PC-9 (cell line): ENCODE measurements around the gene REV3L. TPM values are rescaled to one million over a fixed set of nuclear protein-coding genes. Genes with fewer than 3 reads are reported as not detected.

ENCODE experiments used
- BruUV-seq: library from RNA; stranded (reverse); fragments of 400-500 nt; replicated peaks from 2 replicates; lab custom pipeline; 2021; lab: Mats Ljungman, UMichigan
- CTCF ChIA-PET: fragments of 300-600 bp; sonication (Branson Sonifier 250); formaldehyde crosslinking; loops from one replicate; lab custom pipeline; 2022; ENCODE audit warnings: antibody characterized with exemption; lab: Charles Lee
- POLR2A ChIA-PET: fragments of 300-600 bp; sonication (Branson Sonifier 250); formaldehyde crosslinking; loops from one replicate; lab custom pipeline; 2022; ENCODE audit warnings: antibody characterized with exemption; ENCODE audit not compliant: unreplicated experiment; lab: Charles Lee
- DNase-seq, 2 experiments: peaks; one replicate each; pipeline versions ENCODE4 v3.0.0 to v3.0.0-alpha.2; 2015 to 2022; ENCODE audit warnings: mixed read lengths in 1 of 2
- H2AFZ ChIP-seq: fragments of 200-600 bp; sonication (generic); 2 replicates; pipeline ENCODE4 v1.8.1; 2017; ENCODE audit warnings: antibody characterized with exemption
- H3F3A ChIP-seq: fragments of 200-600 bp; sonication (generic); 2 replicates; pipeline ENCODE4 v1.8.1; 2017; ENCODE audit warnings: antibody characterized with exemption, mild to moderate bottlenecking, low read depth; ENCODE audit not compliant: insufficient read depth
- H3K27ac ChIP-seq: fragments of 200-600 bp; sonication (generic); 2 replicates; pipeline ENCODE4 v1.6.1; 2016; ENCODE audit warnings: mixed run types
- H3K27me3 ChIP-seq: fragments of 200-600 bp; sonication (generic); 2 replicates; pipeline ENCODE4 v1.6.1; 2016; ENCODE audit warnings: low read depth, mixed run types; ENCODE audit not compliant: insufficient read depth
- H3K36me3 ChIP-seq: fragments of 200-600 bp; sonication (generic); 2 replicates; pipeline ENCODE4 v1.6.1; 2016; ENCODE audit warnings: low read depth, mixed run types
- H3K4me1 ChIP-seq: fragments of 200-600 bp; sonication (generic); replicated peaks from 2 replicates; pipeline ENCODE4 v1.6.1; 2016; ENCODE audit warnings: mixed run types; ENCODE audit not compliant: insufficient read depth
- H3K4me2 ChIP-seq: fragments of 200-600 bp; sonication (generic); 2 replicates; pipeline ENCODE4 v1.6.1; 2017; ENCODE audit warnings: mixed run types
- H3K4me3 ChIP-seq: fragments of 200-600 bp; sonication (generic); 2 replicates; pipeline ENCODE4 v1.6.1; 2016; ENCODE audit warnings: mixed run types
- H3K79me2 ChIP-seq: fragments of 200-600 bp; sonication (generic); 2 replicates; pipeline ENCODE4 v1.6.1; 2017; ENCODE audit warnings: low read depth, mixed run types
- H3K9me2 ChIP-seq: fragments of 200-600 bp; sonication (generic); 2 replicates; pipeline ENCODE4 v1.8.1; 2017; ENCODE audit warnings: mild to moderate bottlenecking; ENCODE audit not compliant: insufficient read depth
- H3K9me3 ChIP-seq: fragments of 200-600 bp; sonication (generic); 2 replicates; pipeline ENCODE4 v1.8.1; 2016; ENCODE audit warnings: low read depth; ENCODE audit not compliant: insufficient read depth
- H4K20me1 ChIP-seq: fragments of 200-600 bp; sonication (generic); 2 replicates; pipeline ENCODE4 v1.8.1; 2017; ENCODE audit not compliant: insufficient read depth
- EZH2 ChIP-seq: fragments of 200-600 bp; sonication (generic); IDR thresholded peaks from 2 replicates; pipeline ENCODE4 v1.8.0; 2017; ENCODE audit warnings: antibody characterized with exemption, low read depth
- intact Hi-C: fragments of 100-400 bp; cut with micrococcal nuclease; formaldehyde crosslinking; loops from one replicate; pipeline ENCODE4 v1.10.0; 2022; ENCODE audit not compliant: unreplicated experiment
- total RNA-seq: library from RNA; stranded (reverse); gene quantifications from 2 replicates; pipeline ENCODE4 v1.2.3, GENCODE V29; 2021
- TF ChIP-seq, protein P1 (sequence below): fragments of 200-600 bp; sonication (generic); conservative IDR thresholded peaks from 2 replicates; pipeline ENCODE4 v1.6.1; 2017; ENCODE audit warnings: mixed run types, antibody characterized with exemption, mild to moderate bottlenecking, moderate library complexity

Gene REV3L
- total RNA-seq, 1 experiment from 2014 or later = 22.9 TPM

DNA sequence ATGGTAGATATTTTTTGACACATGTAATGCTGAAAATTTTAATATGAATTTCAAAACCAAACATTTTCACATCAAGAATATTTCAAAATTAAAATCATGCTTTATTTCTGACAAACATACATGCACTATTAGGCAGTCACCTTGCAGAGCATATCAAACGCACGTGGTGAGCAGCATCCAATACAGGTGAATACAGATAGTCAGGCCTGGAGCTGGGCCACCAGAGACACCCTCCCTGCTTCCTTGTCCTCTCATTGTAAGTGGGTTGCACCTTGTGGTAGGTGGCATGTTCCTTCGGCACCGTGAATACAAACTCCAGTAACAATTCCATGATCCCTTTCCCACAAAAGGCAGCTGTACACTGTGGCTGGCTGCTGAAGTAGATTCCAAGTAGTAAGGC lies 8.9 kb downstream of the REV3L start:
- peaks cover 14% of the 10 kb centered on the region; the same call in 1 of the 2 replicates for H3F3A ChIP-seq
- no peak for DNase-seq
- no peak overlapping the region for H3K4me2 ChIP-seq
- H3K9me2 ChIP-seq = no peaks in the 10 kb centered on the region
- intact Hi-C loops = no loop called here
- H3K4me3 ChIP-seq = no peak overlapping the region
- ChIA-PET CTCF (no interaction called here), POLR2A (no interaction called here)
- no peak for TF ChIP-seq EZH2
- TF ChIP-seq, protein P1, sequence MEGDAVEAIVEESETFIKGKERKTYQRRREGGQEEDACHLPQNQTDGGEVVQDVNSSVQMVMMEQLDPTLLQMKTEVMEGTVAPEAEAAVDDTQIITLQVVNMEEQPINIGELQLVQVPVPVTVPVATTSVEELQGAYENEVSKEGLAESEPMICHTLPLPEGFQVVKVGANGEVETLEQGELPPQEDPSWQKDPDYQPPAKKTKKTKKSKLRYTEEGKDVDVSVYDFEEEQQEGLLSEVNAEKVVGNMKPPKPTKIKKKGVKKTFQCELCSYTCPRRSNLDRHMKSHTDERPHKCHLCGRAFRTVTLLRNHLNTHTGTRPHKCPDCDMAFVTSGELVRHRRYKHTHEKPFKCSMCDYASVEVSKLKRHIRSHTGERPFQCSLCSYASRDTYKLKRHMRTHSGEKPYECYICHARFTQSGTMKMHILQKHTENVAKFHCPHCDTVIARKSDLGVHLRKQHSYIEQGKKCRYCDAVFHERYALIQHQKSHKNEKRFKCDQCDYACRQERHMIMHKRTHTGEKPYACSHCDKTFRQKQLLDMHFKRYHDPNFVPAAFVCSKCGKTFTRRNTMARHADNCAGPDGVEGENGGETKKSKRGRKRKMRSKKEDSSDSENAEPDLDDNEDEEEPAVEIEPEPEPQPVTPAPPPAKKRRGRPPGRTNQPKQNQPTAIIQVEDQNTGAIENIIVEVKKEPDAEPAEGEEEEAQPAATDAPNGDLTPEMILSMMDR = no peak
- no peaks in the 10 kb centered on the region for H3K36me3 ChIP-seq
- no peaks in the 10 kb centered on the region for H3K27me3 ChIP-seq
- no peaks in the 10 kb centered on the region for H3K9me3 ChIP-seq
- H3K27ac ChIP-seq = no peak overlapping the region
- peaks cover 23% of the 10 kb centered on the region for H3K4me1 ChIP-seq
- H4K20me1 ChIP-seq = peaks cover 5% of the 10 kb centered on the region; the same call in 1 of the 2 replicates
- no peak overlapping the region for H2AFZ ChIP-seq
- no TSS peak for BruUV-seq
- H3K79me2 ChIP-seq = peaks cover 69% of the 10 kb centered on the region

DNA sequence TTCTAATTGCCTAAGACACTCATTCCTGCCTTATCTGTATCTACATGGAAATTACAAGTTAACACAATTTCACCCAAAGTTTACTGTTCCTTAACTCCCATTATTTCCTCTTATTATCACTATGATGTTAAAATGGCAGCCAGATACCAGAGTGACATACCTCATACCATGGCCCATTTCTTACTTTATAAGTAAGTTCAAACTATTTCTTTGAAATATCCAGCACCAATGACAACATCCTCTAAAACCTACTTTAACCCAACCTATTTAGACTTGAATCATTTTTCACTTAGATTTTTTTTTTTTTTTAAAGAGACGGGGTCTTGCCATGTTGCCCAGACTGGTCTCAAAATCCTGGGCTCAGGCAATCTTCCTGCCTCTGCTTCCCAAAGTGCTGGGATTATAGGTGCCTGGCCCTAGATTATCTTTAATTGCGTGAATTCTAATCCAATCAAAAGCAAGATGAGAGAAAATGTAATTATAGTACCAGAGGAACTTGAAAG lies 10.0 kb downstream of the REV3L start:
- Histone ChIP-seq H3F3A (peaks cover 12% of the 10 kb centered on the region; the same call in 1 of the 2 replicates), H3K4me3 (no peak overlapping the region), H3K79me2 (peaks cover 60% of the 10 kb centered on the region), H3K4me1 (peaks cover 16% of the 10 kb centered on the region), H3K27ac (no peak overlapping the region), H3K9me2 (no peaks in the 10 kb centered on the region), H2AFZ (no peak overlapping the region), H3K9me3 (no peaks in the 10 kb centered on the region), H3K27me3 (no peaks in the 10 kb centered on the region), H3K36me3 (no peaks in the 10 kb centered on the region), H3K4me2 (no peak overlapping the region), H4K20me1 (peaks cover 5% of the 10 kb centered on the region; the same call in 1 of the 2 replicates)
- ChIA-PET POLR2A (no interaction called here), CTCF (no interaction called here)
- no peak for TF ChIP-seq EZH2
- TF ChIP-seq, protein P1 = no peak
- intact Hi-C loops = no loop called here
- BruUV-seq = no TSS peak
- no peak for DNase-seq

DNA sequence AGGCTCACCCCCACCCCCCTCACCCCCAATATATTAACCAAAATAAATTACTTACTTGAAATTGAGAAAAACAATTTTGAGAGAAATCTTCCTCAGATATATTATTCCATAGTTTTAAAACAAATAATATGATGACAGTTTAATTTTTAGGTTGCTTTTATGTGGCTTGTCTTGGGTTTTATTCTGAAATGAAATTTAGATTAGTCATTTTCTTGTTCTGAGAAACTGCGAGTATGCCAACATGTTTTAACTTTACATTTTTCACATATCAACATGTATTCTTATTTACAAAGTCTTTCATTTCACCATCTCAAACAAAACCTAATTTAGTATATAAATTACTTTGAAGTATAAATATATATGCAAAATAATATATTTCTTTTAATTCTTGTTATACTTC lies 11.1 kb downstream of the REV3L start:
- Histone ChIP-seq H3F3A (0 out of 2 replicates have a peak, but pooled peaks cover 4% of the 10 kb centered on the region), H3K4me2 (no peak overlapping the region), H3K27me3 (no peaks in the 10 kb centered on the region), H3K4me1 (peaks cover 6% of the 10 kb centered on the region; the same call in 1 of the 2 replicates), H2AFZ (no peak overlapping the region), H3K27ac (no peak overlapping the region), H4K20me1 (peaks cover 5% of the 10 kb centered on the region; the same call in 1 of the 2 replicates), H3K36me3 (no peaks in the 10 kb centered on the region), H3K9me2 (no peaks in the 10 kb centered on the region), H3K4me3 (no peak overlapping the region), H3K9me3 (no peaks in the 10 kb centered on the region), H3K79me2 (peaks cover 50% of the 10 kb centered on the region)
- no peak for DNase-seq
- intact Hi-C loops = no loop called here
- POLR2A ChIA-PET = no interaction called here
- TF ChIP-seq, protein P1 = no peak
- TF ChIP-seq EZH2 = no peak
- no TSS peak for BruUV-seq
- CTCF ChIA-PET = interaction anchor here (0.6 kb wide), 1 partner anchor 943 kb away, joined by 3 read pairs; no protein-coding TSS in a partner anchor
